NCI-H1105 (cell line): ENCODE data around the gene GALT.

Source experiments
- DNase-seq: peaks from one replicate; lab custom pipeline; 2025; lab: John Stamatoyannopoulos, UW

The GALT gene

GRCh38 chr9:34684145-34684544 is 37.7 kb downstream of the GALT start:
- DNase-seq, result no peak

DNA sequence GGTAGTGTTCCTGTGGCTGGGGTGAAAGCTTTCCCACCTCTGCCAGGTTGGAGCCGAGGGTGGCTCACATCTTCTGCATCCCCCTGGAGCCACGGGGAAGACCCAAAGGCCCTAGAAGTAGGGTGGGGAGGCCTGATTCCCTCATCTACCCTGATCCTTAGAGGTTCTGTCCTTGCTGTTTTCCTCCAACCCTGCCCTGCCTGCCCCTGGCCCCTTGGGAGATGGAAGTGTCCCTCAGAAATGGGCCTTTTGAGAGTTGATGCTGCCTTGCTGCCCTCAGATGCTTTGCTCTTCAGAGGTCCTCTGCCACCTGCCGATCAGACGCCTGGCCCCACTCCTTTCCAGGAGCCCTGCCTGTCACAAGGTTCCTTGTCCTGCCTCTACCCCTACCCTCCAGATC is 38.3 kb downstream of the GALT start:
- DNase-seq, result no peak

DNA sequence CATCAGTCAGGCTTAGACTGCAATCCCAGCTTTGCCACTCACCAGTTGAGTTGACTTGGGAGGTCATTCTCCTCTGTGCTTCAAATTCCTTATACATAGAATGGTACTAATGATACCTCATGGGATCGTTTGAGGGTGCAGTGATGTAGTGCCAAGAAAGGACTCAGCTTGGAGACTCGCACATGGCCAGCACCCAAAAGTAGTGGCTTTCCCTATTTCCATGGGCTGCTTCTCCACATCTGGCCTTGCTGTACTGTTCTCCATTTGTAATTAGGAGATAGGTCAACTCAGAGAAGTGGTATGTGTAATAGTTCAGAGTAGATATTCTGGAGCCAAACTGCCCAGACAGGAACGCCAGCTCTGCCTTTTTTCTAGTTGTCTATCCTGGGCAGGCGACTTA is 39.1 kb downstream of the GALT start:
- no peak for DNase-seq

GRCh38 chr9:34686231-34686630 is 39.8 kb downstream of the GALT start:
- DNase-seq, result no peak

- DNase-seq, result no peak
These were observed 40.3 kb downstream of the GALT start for GRCh38 chr9:34686732-34687131.

GRCh38 chr9:34687276-34688030 is 41.0 kb downstream of the GALT start:
- DNase-seq, result no peak

- no peak for DNase-seq
These were observed 42.0 kb downstream of the GALT start for GRCh38 chr9:34688329-34689115.

DNA sequence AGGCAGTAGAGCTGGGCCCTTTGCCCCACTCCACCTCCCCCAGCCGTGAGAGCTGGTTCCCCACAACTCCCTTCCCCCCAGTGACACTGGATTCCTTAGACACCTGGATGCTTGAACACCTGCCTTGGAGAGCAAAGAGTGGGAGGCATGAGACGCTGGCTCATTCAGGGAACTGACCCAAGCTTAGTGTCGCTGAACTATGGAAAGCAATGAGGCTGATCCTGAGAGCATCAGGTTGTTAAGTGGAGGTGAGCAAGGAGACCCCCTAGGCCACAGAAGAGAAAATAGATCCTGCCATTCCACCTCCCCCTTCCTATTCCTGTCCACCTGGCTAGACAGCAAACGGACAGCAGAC is 42.6 kb downstream of the GALT start:
- no peak for DNase-seq

- no peak for DNase-seq
These were observed 43.0 kb downstream of the GALT start for GRCh38 chr9:34689512-34689911.

- no peak for DNase-seq
These were observed 44.8 kb downstream of the GALT start, which contains the start of gene CCL19 for GRCh38 chr9:34690983-34691935. TSS of gene CCL19 (minus strand) at chr9:34691276. CDS start at chr9:34691139, 137 bp downstream.

DNA sequence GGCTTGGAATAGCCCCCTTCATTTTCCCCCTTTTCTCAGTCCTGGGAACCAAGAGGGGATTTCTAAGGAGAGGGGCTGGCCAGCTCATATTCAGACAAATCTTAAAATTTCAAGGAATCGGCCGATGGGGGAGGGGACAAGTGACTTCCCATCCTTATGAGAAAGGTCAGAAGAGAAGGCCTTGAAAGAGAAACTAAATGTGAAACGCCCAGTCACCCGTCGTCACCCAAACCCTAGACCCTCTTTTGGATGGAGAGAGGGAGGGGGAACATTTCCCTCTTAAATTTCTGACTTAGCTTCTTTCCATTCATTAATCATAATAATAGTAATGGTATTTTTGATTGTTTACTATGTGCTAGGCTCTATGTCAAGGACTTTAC is 45.5 kb downstream of the GALT start:
- no peak for DNase-seq

GRCh38 chr9:34693560-34693959 is 47.1 kb downstream of the GALT start:
- DNase-seq, result no peak

DNA sequence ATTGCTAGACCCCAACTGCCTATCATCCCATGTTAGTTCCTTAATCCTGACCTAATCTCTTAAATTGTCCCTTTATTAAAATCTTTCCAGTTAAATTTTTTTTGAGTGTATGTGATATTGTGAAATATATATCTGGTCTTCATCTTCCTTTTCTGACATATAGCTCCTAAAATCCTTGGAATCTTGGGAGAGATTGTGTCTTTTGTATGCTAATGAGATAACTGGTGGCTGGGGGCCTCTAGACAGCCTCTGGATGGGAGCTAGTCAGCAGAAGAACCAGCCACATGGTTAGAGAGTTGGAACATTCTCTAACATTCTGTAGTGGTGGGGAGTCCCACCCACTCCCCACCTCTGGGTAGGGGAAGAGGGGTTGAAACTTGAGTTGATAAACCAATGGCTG is 48.3 kb downstream of the GALT start:
- no peak for DNase-seq
